Prostate gland (tissue), 2 donors: ENCODE data around the gene SPON1. TPM values are rescaled to one million over a fixed set of nuclear protein-coding genes. Genes with fewer than 3 reads are reported as not detected.
"Not testable (repeated sequence)": the region's sequence is repeated elsewhere in the genome, so short reads cannot be mapped to it uniquely, and the experiment has no call there.

Experiments
- DNase-seq: peaks from one replicate; pipeline ENCODE4 v3.0.0-alpha.2; 2019; ENCODE audit warnings: low spot score
- H3K27ac ChIP-seq, 2 donors: fragments of 200-600 bp; sonication (generic); 2 replicates each; pipeline ENCODE4 v1.5.1; 2017 to 2019
- H3K27me3 ChIP-seq: fragments of 200-600 bp; sonication (generic); replicated peaks from 2 replicates; pipeline ENCODE4 v1.5.1; 2019; ENCODE audit not compliant: insufficient read depth
- H3K36me3 ChIP-seq, 2 donors: fragments of 200-600 bp; sonication (generic); 1 replicate in 1 of 2; 2 replicates in 1 of 2; pipeline versions ENCODE4 v1.5.1 to v1.8.1; 2017 to 2019
- H3K4me1 ChIP-seq: fragments of 200-600 bp; sonication (generic); replicated peaks from 2 replicates; pipeline ENCODE4 v1.5.1; 2019
- H3K4me3 ChIP-seq, 2 donors: fragments of 200-600 bp; sonication (generic); 2 replicates each; pipeline ENCODE4 v1.5.1; 2017 to 2019
- H3K9me3 ChIP-seq: fragments of 200-600 bp; sonication (generic); 2 replicates; pipeline ENCODE4 v1.5.1; 2017
- CTCF ChIP-seq, 4 experiments: fragments of 200-600 bp in 2 of 4; fragments of 450-650 bp in 2 of 4; sonication (generic) in 2 of 4; IDR thresholded peaks; 1 replicate in 3 of 4; 2 replicates in 1 of 4; pipeline ENCODE4 v1.5.1; 2016 to 2019; ENCODE audit warnings: antibody characterized with exemption in 4 of 4, mild to moderate bottlenecking in 2 of 4, moderate library complexity in 2 of 4
- POLR2A ChIP-seq: fragments of 450-650 bp; IDR thresholded peaks from one replicate; pipeline ENCODE4 v1.6.1; 2016; ENCODE audit warnings: antibody characterized with exemption, mild to moderate bottlenecking
- POLR2AphosphoS5 ChIP-seq: sonication (generic); formaldehyde crosslinking; IDR thresholded peaks from one replicate; pipeline ENCODE4 v1.6.1; 2017; ENCODE audit warnings: antibody characterized with exemption
- WGBS: methylation state at CpG from one replicate; pipeline ENCODE4 v1.1.5; 2018; 5-methylcytosine and 5-hydroxymethylcytosine counted together
- intact Hi-C: fragments of 100-400 bp; cut with DNase I; formaldehyde crosslinking; loops from one replicate; pipeline ENCODE4 v1.14.2; 2022
- total RNA-seq, 2 donors: library from RNA; depleted of rRNA; stranded (reverse); fragments of >200 nt; gene quantifications; one replicate each; pipeline ENCODE4 v1.1.0, GENCODE V29; 2016

SPON1 gene
- total RNA-seq, 2 donors from 2014 or later: 13.7 to 28.2 TPM

- Histone ChIP-seq H3K36me3 (no peaks in the 10 kb centered on the region), H3K4me1 (no peaks in the 10 kb centered on the region), H3K27ac (no peak overlapping the region), H3K4me3 (no peak overlapping the region), H3K27me3 (no peaks in the 10 kb centered on the region), H3K9me3 (no peaks in the 10 kb centered on the region)
- TF ChIP-seq POLR2AphosphoS5: no peak
- TF ChIP-seq CTCF (IDR thresholded peaks at IDR 0.05): no peak
- TF ChIP-seq POLR2A: no peak
- intact Hi-C loops: no loop called here
- no peak for DNase-seq
- WGBS: 71% methylated on average over 1 of the region's 1 CpG
Measured at GRCh38 chr11:13923182-13923581, 39.3 kb upstream of the SPON1 start.

- Histone ChIP-seq H3K27me3 (no peaks in the 10 kb centered on the region), H3K4me3 (no peak overlapping the region), H3K9me3 (no peaks in the 10 kb centered on the region), H3K27ac (no peak overlapping the region), H3K4me1 (no peaks in the 10 kb centered on the region), H3K36me3 (no peaks in the 10 kb centered on the region)
- 75% methylated on average over 8 of the region's 8 CpGs for WGBS
- DNase-seq: no peak
- TF ChIP-seq POLR2A: no peak
- no peak for TF ChIP-seq POLR2AphosphoS5
- TF ChIP-seq CTCF (IDR thresholded peaks at IDR 0.05): no peak
- intact Hi-C loops: no loop called here
Measured at GRCh38 chr11:13923716-13924650, 38.5 kb upstream of the SPON1 start.

- 96% methylated on average over 2 of the region's 2 CpGs for WGBS
- TF ChIP-seq POLR2AphosphoS5: no peak
- TF ChIP-seq CTCF (IDR thresholded peaks at IDR 0.05): no peak
- no peak for TF ChIP-seq POLR2A
- no peak for DNase-seq
- H3K36me3 ChIP-seq: no peaks in the 10 kb centered on the region
- H3K4me1 ChIP-seq: no peaks in the 10 kb centered on the region
- H3K27me3 ChIP-seq: no peaks in the 10 kb centered on the region
- no peak overlapping the region for H3K4me3 ChIP-seq
- intact Hi-C loops: no loop called here
- H3K9me3 ChIP-seq: no peaks in the 10 kb centered on the region
- H3K27ac ChIP-seq: no peak overlapping the region
Measured at GRCh38 chr11:13924801-13925327, 37.7 kb upstream of the SPON1 start.

GRCh38 chr11:13926366-13926765 lies 36.2 kb upstream of the SPON1 start:
- H3K4me3 ChIP-seq, H3K4me1 ChIP-seq, intact Hi-C loops, H3K9me3 ChIP-seq, DNase-seq, H3K27me3 ChIP-seq, H3K27ac ChIP-seq, H3K36me3 ChIP-seq: not testable (repeated sequence)
- WGBS: 93% methylated on average over 5 of the region's 5 CpGs

- intact Hi-C loops: no loop called here
Measured at GRCh38 chr11:13926981-13927380, 35.5 kb upstream of the SPON1 start.

More at GRCh38 chr11:13926981-13927380, 35.5 kb upstream of the SPON1 start:
- Histone ChIP-seq H3K27ac (no peak overlapping the region), H3K9me3 (no peaks in the 10 kb centered on the region), H3K4me3 (no peak overlapping the region), H3K36me3 (no peaks in the 10 kb centered on the region), H3K4me1 (no peaks in the 10 kb centered on the region), H3K27me3 (no peaks in the 10 kb centered on the region)
- WGBS: 82% methylated on average over 3 of the region's 3 CpGs
- TF ChIP-seq CTCF (IDR thresholded peaks at IDR 0.05): no peak
- TF ChIP-seq POLR2A: no peak
- no peak for TF ChIP-seq POLR2AphosphoS5
- no peak for DNase-seq
